Activated naive CD8-positive, alpha-beta T cell treated with anti-CD3 and anti-CD28 coated beads for 36 hours (primary cell): ENCODE measurements around the gene BCLAF1. TPM values are rescaled to one million over a fixed set of nuclear protein-coding genes. Genes with fewer than 3 reads are reported as not detected.
"Not testable (repeated sequence)": the region's sequence is repeated elsewhere in the genome, so short reads cannot be mapped to it uniquely, and the experiment has no call there.

Experiments used
- DNase-seq: peaks from one replicate; pipeline ENCODE4 v3.0.0; 2021
- H3K27ac Mint-ChIP-seq: one replicate; pipeline ENCODE4 v1.8.0; 2022; ENCODE audit warnings: mild to moderate bottlenecking, moderate library complexity, mixed read lengths
- H3K27me3 Mint-ChIP-seq: one replicate; pipeline ENCODE4 v1.8.0; 2022; ENCODE audit warnings: mild to moderate bottlenecking, mixed read lengths
- H3K36me3 Mint-ChIP-seq: one replicate; pipeline ENCODE4 v1.8.0; 2021; ENCODE audit warnings: mild to moderate bottlenecking, mixed read lengths
- H3K4me1 Mint-ChIP-seq: one replicate; pipeline ENCODE4 v1.8.0; 2021; ENCODE audit warnings: mixed read lengths
- H3K4me3 Mint-ChIP-seq: one replicate; pipeline ENCODE4 v1.8.0; 2022; ENCODE audit warnings: mild to moderate bottlenecking, moderate library complexity, mixed read lengths
- H3K9me3 Mint-ChIP-seq: one replicate; pipeline ENCODE4 v1.8.0; 2022; ENCODE audit warnings: mixed read lengths
- total RNA-seq, 2 experiments: library from RNA; stranded (reverse); gene quantifications; one replicate each; pipeline ENCODE4 v1.2.3, GENCODE V29; 2021

Gene BCLAF1
- total RNA-seq, 2 experiments from 2014 or later, result 237 to 239 TPM

DNA sequence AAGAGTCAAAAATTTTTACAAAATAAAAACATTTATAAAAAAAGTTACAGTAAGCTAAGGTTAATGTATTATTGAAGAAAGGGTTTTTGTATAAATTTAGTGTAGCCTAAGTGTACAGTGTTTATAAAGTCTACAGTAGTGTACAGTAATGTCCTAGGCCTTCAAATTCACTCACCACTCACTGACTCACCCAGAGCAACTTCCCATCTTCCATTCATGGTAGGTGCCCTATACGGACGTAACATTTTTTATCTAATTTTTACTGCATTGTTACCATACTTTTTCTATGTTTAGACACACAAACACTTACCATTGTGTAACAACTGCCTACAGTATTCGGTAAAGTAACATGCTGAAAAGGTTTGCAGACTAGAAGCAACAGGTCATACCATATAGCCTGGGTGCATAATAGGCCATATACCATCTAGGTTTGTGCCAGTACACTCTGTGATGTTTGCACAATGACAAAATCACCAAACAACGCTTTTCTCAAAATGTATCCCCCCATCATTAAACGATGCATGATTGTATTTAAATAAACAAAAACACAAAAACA, 45.5 kb downstream of the BCLAF1 start:
- Mint-ChIP-seq H3K27me3 (no peaks in the 10 kb centered on the region), H3K36me3 (peaks cover 54% of the 10 kb centered on the region), H3K4me3 (no peak overlapping the region), H3K27ac (no peak overlapping the region), H3K9me3 (no peaks in the 10 kb centered on the region), H3K4me1 (peaks cover 7% of the 10 kb centered on the region)
- DNase-seq, result no peak

DNA sequence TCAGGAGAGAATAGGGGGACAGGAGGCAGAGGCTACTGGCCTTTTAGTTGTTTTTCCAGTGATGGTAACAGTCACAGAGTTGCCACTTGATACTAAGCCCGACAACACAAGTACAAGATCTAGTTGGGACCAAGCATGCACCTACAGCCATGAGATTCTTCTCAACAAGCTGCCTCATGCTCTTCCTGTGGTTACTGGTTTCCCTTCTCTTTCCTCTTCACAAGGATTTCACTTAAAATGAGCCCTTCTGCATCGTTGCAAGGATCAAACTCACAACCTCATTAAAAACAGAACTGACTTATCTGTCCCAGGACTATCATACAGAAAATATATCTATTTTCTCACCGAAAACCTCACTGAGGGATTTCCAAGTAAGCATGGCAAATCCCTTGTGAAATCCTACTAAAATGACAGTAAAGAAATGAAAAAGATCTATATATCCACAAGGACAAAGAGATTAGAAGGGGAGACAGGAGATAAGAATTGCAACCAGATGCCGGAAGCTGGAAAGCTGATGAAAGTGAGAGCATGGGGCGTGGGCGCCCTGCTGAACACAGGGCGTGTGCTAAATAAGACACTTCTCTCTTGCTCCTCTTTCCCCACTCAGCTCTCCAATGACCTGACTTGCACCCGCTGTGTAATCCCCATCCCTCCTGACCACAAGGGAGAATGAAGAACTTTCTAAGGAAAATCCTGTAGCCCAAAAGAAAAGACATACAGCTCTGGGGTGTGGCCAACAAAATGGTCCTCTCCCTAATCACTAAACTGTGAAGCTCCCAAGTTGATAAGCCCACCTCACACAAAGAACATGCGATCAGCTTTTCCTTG, 53.0 kb downstream of the BCLAF1 start:
- Mint-ChIP-seq H3K27me3 (no peaks in the 10 kb centered on the region), H3K4me3 (no peak overlapping the region), H3K36me3 (peaks cover 44% of the 10 kb centered on the region), H3K27ac (no peak overlapping the region), H3K9me3 (no peaks in the 10 kb centered on the region), H3K4me1 (peaks cover 3% of the 10 kb centered on the region)
- DNase-seq, result no peak

DNA sequence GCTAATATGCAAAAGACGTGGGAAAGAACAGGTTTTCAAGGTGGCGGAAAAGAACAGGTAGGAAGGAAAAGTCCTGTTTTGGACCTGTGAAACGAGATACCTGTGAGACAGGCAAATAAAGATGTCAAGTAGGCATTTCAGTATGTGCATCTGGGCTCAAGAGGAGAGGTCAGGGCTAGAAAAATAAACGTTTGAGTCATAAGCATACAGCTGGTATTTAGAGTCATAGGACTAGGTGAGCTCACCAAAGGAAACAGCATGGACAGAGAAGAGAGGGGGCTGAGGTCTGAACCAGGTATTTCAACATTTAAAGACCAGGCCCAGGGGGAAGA, 54.4 kb downstream of the BCLAF1 start:
- Mint-ChIP-seq H3K36me3 (peaks cover 45% of the 10 kb centered on the region), H3K9me3 (no peaks in the 10 kb centered on the region), H3K27me3 (no peaks in the 10 kb centered on the region), H3K27ac (no peak overlapping the region), H3K4me3 (no peak overlapping the region), H3K4me1 (peaks cover 3% of the 10 kb centered on the region)
- DNase-seq, result no peak

DNA sequence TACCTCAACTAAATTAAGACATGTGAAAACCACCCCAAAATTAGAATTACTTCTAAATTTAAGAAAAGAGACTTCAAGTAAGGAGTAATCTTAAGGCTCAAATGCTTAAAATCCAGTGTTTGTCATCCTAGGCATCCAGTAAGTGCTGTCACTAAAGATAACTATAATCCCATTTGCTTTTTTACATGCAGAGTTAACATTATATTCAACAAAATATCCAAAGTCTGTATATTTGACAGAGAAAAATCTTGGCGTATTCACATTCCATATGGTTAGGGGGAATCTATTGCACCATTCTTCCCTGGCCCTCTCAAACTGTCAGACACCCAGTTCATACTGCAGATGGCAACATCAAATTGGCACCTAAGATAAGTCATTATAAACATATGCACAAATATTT, 56.9 kb downstream of the BCLAF1 start:
- Mint-ChIP-seq H3K27me3 (no peaks in the 10 kb centered on the region), H3K4me1 (peaks cover 3% of the 10 kb centered on the region), H3K4me3 (no peak overlapping the region), H3K36me3 (peaks cover 46% of the 10 kb centered on the region), H3K9me3 (no peaks in the 10 kb centered on the region), H3K27ac (no peak overlapping the region)
- DNase-seq, result no peak

DNA sequence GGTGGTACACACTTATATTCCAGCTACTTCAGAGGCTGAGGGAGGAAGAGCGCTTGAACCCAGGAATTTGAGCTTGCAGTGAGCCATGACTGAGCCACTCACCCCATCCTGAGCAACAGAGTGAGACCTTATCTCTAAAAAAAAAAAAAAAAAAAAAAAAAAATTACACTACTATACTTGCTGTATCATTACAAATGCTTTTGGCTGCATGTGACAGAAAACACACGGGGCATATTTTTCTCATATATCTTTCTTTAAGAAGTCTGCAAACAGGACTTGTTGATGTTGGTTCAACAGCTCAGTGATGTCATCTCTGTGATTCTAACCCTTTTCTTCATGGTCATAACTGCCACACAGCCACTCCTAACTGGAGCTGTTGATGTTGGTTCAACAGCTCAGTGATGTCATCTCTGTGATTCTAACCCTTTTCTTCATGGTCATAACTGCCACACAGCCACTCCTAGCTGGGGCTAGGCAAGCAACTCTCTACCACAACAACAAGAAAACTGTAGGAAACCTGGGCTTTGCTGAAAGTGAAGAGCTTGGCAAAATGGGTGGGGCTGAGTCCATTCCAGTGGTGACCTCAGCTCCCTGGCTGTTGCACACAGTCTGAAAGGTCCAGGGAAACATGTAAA, 59.3 kb downstream of the BCLAF1 start:
- H3K9me3 Mint-ChIP-seq, result no peaks in the 10 kb centered on the region
- H3K27me3 Mint-ChIP-seq, result no peaks in the 10 kb centered on the region
- H3K36me3 Mint-ChIP-seq, result peaks cover 32% of the 10 kb centered on the region
- H3K4me3 Mint-ChIP-seq, result no peak overlapping the region
- H3K4me1 Mint-ChIP-seq, result peaks cover 9% of the 10 kb centered on the region
- no peak overlapping the region for H3K27ac Mint-ChIP-seq
- DNase-seq, result no peak

DNA sequence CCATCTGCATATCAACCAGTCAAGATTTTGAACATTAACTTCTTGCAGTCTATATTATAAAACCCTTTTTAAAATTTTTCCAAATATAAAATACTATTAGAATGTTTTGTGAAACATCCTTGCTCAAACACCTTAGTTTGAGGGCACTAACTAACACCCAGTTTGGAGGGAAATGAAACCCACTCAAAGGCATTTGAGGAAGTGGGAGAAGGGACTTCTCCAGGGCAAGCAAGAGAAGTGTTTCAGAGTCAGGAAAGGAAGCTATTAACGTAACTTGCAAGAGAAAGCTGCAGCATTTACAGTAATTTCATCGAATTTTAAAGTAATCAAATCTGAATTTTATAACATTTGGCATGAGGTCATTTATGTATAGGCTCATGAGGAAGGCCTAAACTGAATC, 60.8 kb downstream of the BCLAF1 start:
- Mint-ChIP-seq H3K27ac (no peak overlapping the region), H3K4me3 (no peak overlapping the region), H3K9me3 (peaks cover 4% of the 10 kb centered on the region), H3K4me1 (peaks cover 9% of the 10 kb centered on the region), H3K36me3 (peaks cover 25% of the 10 kb centered on the region), H3K27me3 (no peaks in the 10 kb centered on the region)
- DNase-seq, result no peak

DNA sequence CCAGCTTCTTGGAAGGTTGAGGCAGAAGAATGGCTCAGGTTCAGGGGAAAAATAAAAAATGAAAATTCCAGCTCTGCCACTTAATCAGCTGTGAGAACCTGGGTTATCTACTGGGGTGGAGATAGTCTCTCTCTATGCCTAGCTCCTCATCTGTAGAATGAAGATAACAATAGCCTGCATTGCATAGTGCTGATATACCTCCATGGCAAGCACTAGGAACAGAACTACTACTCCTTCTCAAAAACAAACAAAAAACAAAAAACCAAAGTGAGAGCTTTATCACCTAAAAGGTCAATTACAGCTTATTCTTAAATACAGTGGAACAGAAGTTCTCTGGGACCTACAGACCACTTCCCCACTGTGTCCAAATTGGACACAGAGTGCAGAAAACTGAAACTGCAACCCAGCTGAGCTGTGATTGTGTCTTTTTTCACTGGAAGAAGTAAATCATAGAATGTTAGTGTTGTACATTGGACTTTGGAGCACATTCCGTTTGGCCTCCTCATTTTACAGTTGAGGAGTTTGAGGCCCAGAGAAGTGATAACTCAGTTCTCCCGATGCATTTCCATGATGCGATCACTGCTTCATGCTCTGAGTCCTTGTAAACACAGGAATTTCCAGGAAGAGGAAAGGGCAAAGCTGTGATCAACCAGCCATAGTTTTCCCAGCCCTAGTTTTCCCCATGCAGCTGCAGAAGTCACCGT, 62.8 kb downstream of the BCLAF1 start:
- no peak for DNase-seq
- no peak overlapping the region for H3K27ac Mint-ChIP-seq
- peaks cover 4% of the 10 kb centered on the region for H3K9me3 Mint-ChIP-seq
- peaks cover 9% of the 10 kb centered on the region for H3K4me1 Mint-ChIP-seq
- no peak overlapping the region for H3K4me3 Mint-ChIP-seq
- H3K36me3 Mint-ChIP-seq, result peaks cover 18% of the 10 kb centered on the region
- no peaks in the 10 kb centered on the region for H3K27me3 Mint-ChIP-seq

DNA sequence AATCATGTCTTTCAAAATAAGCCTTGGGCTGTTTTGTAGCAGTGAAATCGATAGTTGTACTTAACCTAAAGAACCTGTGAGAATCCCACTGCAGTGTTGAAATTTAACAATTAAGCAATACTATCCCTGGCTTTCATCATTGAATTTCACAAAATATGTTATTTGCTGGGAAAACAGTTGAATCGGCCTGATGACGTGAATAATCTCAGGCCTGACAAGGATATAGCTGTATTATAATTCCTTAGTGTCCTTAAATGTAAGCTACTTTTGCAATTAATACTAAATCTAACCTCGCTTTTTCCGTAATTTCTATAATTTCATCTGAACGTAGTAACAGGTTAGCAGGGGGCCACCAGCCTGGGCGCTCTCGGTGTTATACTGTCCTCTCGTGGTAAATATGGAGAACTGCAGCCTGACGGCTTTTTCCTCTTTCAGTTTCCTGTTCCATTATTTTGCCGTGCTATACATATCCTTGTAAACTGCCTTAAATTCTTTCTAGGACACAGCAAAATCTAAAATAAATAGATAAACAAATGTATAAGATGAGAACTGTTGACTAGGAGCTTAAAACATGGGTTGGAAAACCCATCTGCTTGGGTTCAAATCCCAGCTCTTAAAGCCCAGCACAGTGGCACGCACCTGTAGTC, 63.5 kb downstream of the BCLAF1 start:
- H3K27me3 Mint-ChIP-seq, result no peaks in the 10 kb centered on the region
- H3K27ac Mint-ChIP-seq, result no peak overlapping the region
- H3K36me3 Mint-ChIP-seq, result peaks cover 18% of the 10 kb centered on the region
- peaks cover 9% of the 10 kb centered on the region for H3K4me1 Mint-ChIP-seq
- peak; percentile 36 for DNase-seq
- peaks cover 4% of the 10 kb centered on the region for H3K9me3 Mint-ChIP-seq
- no peak overlapping the region for H3K4me3 Mint-ChIP-seq

DNA sequence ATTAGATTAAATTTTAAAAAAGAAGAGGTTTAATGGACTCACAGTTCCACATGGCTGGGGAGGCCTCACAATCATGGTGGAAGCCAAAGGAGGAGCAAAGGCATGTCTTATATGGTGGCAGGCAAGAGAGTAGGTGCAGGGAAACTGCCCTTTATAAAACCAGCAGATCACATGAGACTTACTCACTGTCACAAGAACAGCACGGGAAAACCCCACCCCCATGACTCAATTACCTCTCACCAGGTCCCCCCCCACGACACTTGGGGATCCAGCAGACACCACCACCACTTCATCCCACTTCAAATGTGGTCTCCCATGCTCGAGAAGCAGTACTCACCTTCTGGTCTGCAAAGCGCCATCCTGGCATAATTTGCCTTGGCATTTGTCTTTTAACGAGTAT, 64.2 kb downstream of the BCLAF1 start:
- Mint-ChIP-seq H3K27me3 (no peaks in the 10 kb centered on the region), H3K27ac (no peak overlapping the region), H3K4me3 (no peak overlapping the region), H3K4me1 (peaks cover 9% of the 10 kb centered on the region), H3K9me3 (peaks cover 4% of the 10 kb centered on the region), H3K36me3 (peaks cover 14% of the 10 kb centered on the region)
- peak; percentile 12 for DNase-seq

DNA sequence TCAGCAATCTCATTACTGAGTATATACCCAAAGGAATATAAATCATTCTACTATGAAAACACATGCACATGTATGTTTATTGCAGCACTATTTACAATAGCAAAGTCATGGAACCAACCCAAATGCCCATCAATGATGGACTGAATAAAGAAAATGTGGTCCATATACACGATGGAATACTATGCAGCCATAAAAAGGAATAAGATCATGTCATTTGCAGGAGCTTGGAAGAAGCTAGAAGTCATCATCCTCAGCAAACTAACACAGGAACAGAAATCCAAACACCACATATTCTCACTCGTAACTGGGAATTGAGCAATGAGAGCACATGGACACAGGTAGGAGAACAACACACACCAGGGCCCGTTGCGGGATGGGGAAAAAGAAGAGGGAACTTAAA, 64.7 kb downstream of the BCLAF1 start:
- not testable (repeated sequence) for DNase-seq, H3K9me3 Mint-ChIP-seq, H3K27me3 Mint-ChIP-seq, H3K27ac Mint-ChIP-seq, H3K4me3 Mint-ChIP-seq, H3K36me3 Mint-ChIP-seq, H3K4me1 Mint-ChIP-seq

DNA sequence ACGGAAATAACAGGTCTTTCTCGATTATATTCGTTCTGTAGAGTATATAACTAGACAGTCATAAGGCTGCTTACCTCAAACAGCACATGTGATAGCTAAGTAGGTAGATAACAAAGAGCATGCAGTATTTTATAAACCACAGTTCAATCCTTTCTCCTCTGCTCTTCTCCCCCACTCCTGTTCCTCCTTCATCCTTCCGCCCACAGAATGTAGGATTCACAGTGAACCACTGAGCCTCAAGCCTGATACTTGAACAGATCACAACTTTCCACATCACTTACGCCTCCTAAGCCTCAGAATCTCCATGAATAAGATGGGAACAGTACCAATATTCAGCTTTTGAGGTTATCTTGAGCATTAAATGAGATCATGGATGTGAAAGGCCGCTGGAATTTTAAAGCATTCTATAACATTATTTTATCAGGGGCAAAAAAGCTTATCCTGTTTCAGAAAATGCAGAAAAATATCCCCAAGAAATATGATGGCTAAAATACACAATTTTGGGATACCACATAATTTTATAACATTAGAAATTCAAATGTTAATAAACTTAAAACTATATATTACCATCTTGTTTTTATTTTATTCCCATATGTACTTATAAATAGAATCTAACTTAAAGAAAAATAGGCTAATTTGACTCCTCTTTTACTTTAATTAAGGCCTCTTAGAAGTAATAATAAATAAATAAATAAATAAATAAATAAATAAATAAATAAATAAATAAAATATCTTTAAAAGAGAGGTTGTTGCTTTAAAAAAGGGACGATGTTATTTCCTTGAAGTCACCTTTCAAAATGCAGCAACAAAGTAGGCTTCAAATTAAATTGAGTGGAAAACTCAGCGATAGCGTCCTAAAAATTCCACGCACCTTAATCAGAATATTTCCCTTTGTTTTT, 72.9 kb downstream of the BCLAF1 start:
- peaks cover 3% of the 10 kb centered on the region for H3K9me3 Mint-ChIP-seq
- no peaks in the 10 kb centered on the region for H3K36me3 Mint-ChIP-seq
- no peaks in the 10 kb centered on the region for H3K27me3 Mint-ChIP-seq
- no peak overlapping the region for H3K4me3 Mint-ChIP-seq
- no peaks in the 10 kb centered on the region for H3K4me1 Mint-ChIP-seq
- no peak overlapping the region for H3K27ac Mint-ChIP-seq
- no peak for DNase-seq

DNA sequence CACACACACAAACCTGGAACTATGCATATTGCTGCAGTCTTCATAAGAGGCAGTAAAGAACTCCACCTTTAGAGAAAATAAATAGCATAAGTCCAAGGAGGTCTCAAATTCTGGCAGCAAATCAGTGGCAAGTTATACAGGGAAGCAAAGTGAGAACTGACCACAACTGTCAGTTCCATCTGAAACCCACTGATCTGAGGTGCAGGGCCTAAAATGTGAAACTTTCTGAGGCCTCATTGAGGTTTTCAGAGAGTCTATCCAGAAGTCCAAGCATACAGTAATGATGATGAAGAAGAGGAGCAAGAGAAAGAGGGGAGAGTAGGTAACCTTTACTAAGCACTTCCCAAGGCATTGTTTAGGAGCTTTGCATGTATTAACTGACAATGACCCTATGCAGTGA, 75.8 kb downstream of the BCLAF1 start:
- Mint-ChIP-seq H3K9me3 (no peaks in the 10 kb centered on the region), H3K36me3 (no peaks in the 10 kb centered on the region), H3K27ac (no peak overlapping the region), H3K27me3 (no peaks in the 10 kb centered on the region), H3K4me3 (no peak overlapping the region), H3K4me1 (no peaks in the 10 kb centered on the region)
- no peak for DNase-seq

DNA sequence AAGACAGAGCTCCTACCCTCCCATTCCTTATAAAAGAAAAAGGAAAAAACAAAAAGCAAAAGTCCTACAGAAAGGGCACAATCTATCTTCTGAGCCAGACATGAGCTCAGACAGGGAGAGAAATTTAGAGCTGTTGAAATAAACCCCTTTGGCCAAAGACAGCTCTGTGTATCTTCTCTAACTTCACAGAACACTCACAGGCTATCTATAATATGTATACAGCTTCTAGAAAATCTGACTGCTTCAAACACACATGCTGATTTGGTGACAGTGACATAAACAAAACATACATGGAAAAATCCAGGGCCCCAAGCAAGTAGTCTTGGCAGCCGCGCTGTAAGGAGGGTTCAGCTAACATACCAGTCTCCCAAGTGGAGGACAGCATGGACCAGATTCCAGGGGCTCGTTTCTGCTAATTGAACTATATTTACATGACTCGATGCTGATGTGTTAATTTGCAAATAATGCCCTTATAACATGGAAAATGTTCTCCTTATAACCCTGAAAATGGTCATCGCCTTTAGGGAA, 76.6 kb downstream of the BCLAF1 start:
- Mint-ChIP-seq H3K4me1 (no peaks in the 10 kb centered on the region), H3K27me3 (no peaks in the 10 kb centered on the region), H3K36me3 (no peaks in the 10 kb centered on the region), H3K9me3 (no peaks in the 10 kb centered on the region), H3K27ac (no peak overlapping the region), H3K4me3 (no peak overlapping the region)
- no peak for DNase-seq

DNA sequence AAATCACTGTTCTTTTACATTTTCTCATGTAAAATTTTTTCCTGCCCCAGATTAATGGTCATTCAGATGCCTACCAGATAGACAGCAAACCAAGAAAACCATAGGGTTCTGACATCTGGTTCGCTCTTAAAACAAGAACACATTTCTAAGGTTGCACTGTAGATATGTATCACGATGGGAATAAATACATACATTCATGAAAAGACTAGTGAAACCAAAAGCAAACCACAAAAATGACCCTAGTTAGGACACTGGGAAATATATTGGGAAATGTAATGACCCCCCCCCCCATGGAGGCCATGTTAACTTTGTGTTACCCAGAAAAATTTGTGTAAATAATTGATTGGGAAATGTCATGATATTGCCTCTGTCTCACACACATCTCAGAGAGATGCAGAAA, 77.0 kb downstream of the BCLAF1 start:
- H3K9me3 Mint-ChIP-seq, result no peaks in the 10 kb centered on the region
- H3K36me3 Mint-ChIP-seq, result no peaks in the 10 kb centered on the region
- no peak for DNase-seq
- no peak overlapping the region for H3K4me3 Mint-ChIP-seq
- H3K4me1 Mint-ChIP-seq, result no peaks in the 10 kb centered on the region
- no peak overlapping the region for H3K27ac Mint-ChIP-seq
- H3K27me3 Mint-ChIP-seq, result no peaks in the 10 kb centered on the region
